Colonic mucosa (tissue), 4 donors: ENCODE data around the gene NMNAT1. TPM values are rescaled to one million over a fixed set of nuclear protein-coding genes. Genes with fewer than 3 reads are reported as not detected.
"Not testable (repeated sequence)": the region's sequence is repeated elsewhere in the genome, so short reads cannot be mapped to it uniquely, and the experiment has no call there.

Experiments used
- DNase-seq: peaks from one replicate; pipeline ENCODE4 v3.0.0-alpha.2; 2020
- H3K27ac ChIP-seq: fragments of 200-600 bp; one replicate; pipeline ENCODE4 v1.8.0; 2021
- H3K27me3 ChIP-seq: fragments of 200-600 bp; one replicate; pipeline ENCODE4 v1.8.0; 2021
- H3K36me3 ChIP-seq: fragments of 200-600 bp; one replicate; pipeline ENCODE4 v1.8.0; 2021
- H3K4me1 ChIP-seq: fragments of 200-600 bp; one replicate; pipeline ENCODE4 v1.8.0; 2021; ENCODE audit warnings: mild to moderate bottlenecking
- H3K4me3 ChIP-seq: fragments of 200-600 bp; one replicate; pipeline ENCODE4 v1.8.0; 2021
- H3K9ac ChIP-seq, 2 donors: one replicate each; pipeline ENCODE4 v1.7.0; 2013; ENCODE audit warnings: control low read depth in 2 of 2, low read depth in 2 of 2, low read length in 2 of 2
- H3K9me3 ChIP-seq: fragments of 200-600 bp; one replicate; pipeline ENCODE4 v1.8.0; 2021
- CTCF ChIP-seq: fragments of 200-600 bp; IDR thresholded peaks from one replicate; pipeline ENCODE4 v1.8.0; 2022; ENCODE audit warnings: antibody characterized with exemption, mild to moderate bottlenecking
- intact Hi-C: fragments of 100-400 bp; cut with DNase I; formaldehyde crosslinking; loops from one replicate; pipeline ENCODE4 v1.14.1; 2022
- total RNA-seq, 2 donors: library from RNA; stranded (reverse); fragmentation: NEBNext Ultra II Directional in 1 of 2; extraction: Animal tissue kit (Norgen Biotek cat#: 25700) in 1 of 2; gene quantifications; one replicate each; pipeline ENCODE4 v1.2.1, GENCODE V29; 2021
- donor health status: healthy.
- donor health status: DM: no; HTN: no; CAD: no.
- donor health status: DM: no; HTN: no; CAD: no.

NMNAT1 gene
- total RNA-seq, 2 donors from 2014 or later, result 18.8 to 25.4 TPM

DNA sequence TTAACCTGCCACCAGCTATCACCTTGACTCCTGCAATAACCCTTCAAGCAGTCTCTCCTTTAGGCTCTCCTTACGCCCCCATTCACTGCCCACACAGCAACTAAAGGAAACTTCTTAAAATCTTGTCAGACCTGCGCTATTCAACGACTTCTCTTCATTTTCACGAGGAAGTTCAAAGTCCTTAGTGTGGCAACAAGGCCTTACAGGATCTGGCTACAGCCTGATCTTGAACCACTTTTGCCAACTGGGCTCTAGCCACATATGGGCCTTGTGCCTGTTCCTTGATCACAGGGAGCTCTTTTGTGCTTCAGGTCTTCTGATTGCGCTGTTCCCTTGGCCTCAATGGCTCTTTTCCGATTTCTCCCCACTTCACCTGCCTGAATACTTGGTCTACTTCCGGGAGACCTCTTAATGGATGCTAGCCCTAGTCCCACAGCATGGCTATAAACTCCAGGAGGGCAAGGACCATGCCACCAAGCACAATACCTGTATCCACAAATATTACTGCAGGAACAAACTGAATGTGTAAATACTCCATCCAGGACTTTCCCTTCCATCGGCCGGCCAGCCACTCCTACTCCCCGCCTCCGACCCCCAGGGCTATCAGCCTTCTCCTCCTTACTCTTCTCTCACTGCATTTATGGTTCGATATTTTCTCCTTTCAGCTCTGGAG, 30.9 kb upstream of the NMNAT1 start:
- Histone ChIP-seq H3K9ac (peak overlapping the region in 1 of 2 donors; percentile 40), H3K36me3 (no peaks in the 10 kb centered on the region), H3K27ac (peak overlapping the region; percentile 35), H3K9me3 (no peaks in the 10 kb centered on the region), H3K27me3 (no peaks in the 10 kb centered on the region), H3K4me1 (peaks cover 4% of the 10 kb centered on the region), H3K4me3 (no peak overlapping the region)
- no peak for TF ChIP-seq CTCF
- peak; percentile 53 for DNase-seq
- intact Hi-C loops, result loop anchor here (5.0 kb wide), 1 partner anchor 35 kb away; no protein-coding TSS in a partner anchor

GRCh38 chr1:9914610-9914937, 28.7 kb upstream of the NMNAT1 start:
- H3K27ac ChIP-seq, result no peak overlapping the region
- no peaks in the 10 kb centered on the region for H3K9me3 ChIP-seq
- intact Hi-C loops, result loop anchor here (5.0 kb wide), 1 partner anchor 37 kb away; no protein-coding TSS in a partner anchor
- no peak overlapping the region for H3K4me3 ChIP-seq
- H3K4me1 ChIP-seq, result peaks cover 4% of the 10 kb centered on the region
- H3K27me3 ChIP-seq, result no peaks in the 10 kb centered on the region
- DNase-seq, result no peak
- no peaks in the 10 kb centered on the region for H3K36me3 ChIP-seq
- no peak for TF ChIP-seq CTCF
- H3K9ac ChIP-seq, result no peak overlapping the region

DNA sequence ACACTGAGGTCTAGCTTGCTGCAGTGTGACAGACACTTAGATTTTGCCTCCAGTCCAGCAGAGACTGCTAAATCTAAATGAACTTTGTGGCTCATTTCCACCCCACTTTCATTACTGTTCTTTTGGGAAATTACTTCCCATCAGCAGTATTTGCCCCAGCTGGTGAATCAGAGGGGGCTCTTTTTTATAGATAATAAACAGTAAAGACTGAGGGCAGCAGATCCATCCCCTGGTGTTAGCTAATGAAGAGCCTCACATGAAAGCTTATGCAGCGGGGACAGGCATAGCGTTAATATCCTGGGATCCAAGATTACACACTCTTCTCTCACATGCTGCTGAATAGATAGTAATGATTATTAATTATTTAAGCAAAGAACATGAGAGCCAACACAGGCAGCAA, 26.8 kb upstream of the NMNAT1 start:
- no peak for DNase-seq
- intact Hi-C loops, result no loop called here
- TF ChIP-seq CTCF, result no peak
- Histone ChIP-seq H3K9me3 (no peaks in the 10 kb centered on the region), H3K4me1 (peaks cover under 1% of the 10 kb centered on the region), H3K27ac (no peak overlapping the region), H3K4me3 (no peak overlapping the region), H3K36me3 (no peaks in the 10 kb centered on the region), H3K27me3 (no peaks in the 10 kb centered on the region), H3K9ac (no peak overlapping the region)

GRCh38 chr1:9917495-9917894, 25.8 kb upstream of the NMNAT1 start:
- H3K4me1 ChIP-seq, H3K27ac ChIP-seq, H3K9me3 ChIP-seq, H3K27me3 ChIP-seq, DNase-seq, H3K36me3 ChIP-seq, H3K9ac ChIP-seq, H3K4me3 ChIP-seq, intact Hi-C loops: not testable (repeated sequence)

- no peaks in the 10 kb centered on the region for H3K4me1 ChIP-seq
- intact Hi-C loops, result no loop called here
- no peak for TF ChIP-seq CTCF
- no peak overlapping the region for H3K9ac ChIP-seq
- H3K27me3 ChIP-seq, result no peaks in the 10 kb centered on the region
- H3K27ac ChIP-seq, result no peak overlapping the region
- no peaks in the 10 kb centered on the region for H3K36me3 ChIP-seq
- no peak overlapping the region for H3K4me3 ChIP-seq
- H3K9me3 ChIP-seq, result no peaks in the 10 kb centered on the region
- DNase-seq, result no peak
These were observed 25.4 kb upstream of the NMNAT1 start for GRCh38 chr1:9917901-9918300.

DNA sequence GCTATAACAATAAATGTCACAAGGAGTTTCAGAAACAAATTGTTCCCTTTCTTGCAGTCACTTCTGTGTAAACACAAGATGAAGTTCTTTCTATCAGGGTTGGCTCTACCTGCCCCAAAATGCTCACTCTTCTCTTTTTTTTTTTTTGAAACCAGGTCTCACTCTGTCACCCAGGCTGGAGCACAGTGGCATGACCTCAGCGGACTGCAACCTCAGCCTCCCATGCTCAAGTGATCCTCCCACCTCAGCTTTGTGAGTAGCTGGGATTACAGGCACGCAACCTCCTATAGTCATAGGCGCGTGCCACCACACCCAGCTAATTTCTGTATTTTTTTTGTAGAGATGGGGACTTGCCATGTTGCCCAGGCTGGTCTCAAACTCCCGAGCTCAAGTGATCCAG, 22.7 kb upstream of the NMNAT1 start:
- H3K4me3 ChIP-seq, result no peak overlapping the region
- H3K4me1 ChIP-seq, result no peaks in the 10 kb centered on the region
- DNase-seq, result no peak
- H3K9ac ChIP-seq, result no peak overlapping the region
- H3K9me3 ChIP-seq, result no peaks in the 10 kb centered on the region
- H3K36me3 ChIP-seq, result no peaks in the 10 kb centered on the region
- no peak overlapping the region for H3K27ac ChIP-seq
- H3K27me3 ChIP-seq, result no peaks in the 10 kb centered on the region
- TF ChIP-seq CTCF, result no peak
- intact Hi-C loops, result no loop called here
